ENCODE measurements around the gene SLC22A31. TPM values are rescaled to one million over a fixed set of nuclear protein-coding genes. Genes with fewer than 3 reads are reported as not detected.
A peak's percentile ranks its signal among the peaks of the same experiment; 100 is the strongest.

Gene SLC22A31
- total RNA-seq, 1 experiment from 2014 or later: 53.7 TPM

DNA sequence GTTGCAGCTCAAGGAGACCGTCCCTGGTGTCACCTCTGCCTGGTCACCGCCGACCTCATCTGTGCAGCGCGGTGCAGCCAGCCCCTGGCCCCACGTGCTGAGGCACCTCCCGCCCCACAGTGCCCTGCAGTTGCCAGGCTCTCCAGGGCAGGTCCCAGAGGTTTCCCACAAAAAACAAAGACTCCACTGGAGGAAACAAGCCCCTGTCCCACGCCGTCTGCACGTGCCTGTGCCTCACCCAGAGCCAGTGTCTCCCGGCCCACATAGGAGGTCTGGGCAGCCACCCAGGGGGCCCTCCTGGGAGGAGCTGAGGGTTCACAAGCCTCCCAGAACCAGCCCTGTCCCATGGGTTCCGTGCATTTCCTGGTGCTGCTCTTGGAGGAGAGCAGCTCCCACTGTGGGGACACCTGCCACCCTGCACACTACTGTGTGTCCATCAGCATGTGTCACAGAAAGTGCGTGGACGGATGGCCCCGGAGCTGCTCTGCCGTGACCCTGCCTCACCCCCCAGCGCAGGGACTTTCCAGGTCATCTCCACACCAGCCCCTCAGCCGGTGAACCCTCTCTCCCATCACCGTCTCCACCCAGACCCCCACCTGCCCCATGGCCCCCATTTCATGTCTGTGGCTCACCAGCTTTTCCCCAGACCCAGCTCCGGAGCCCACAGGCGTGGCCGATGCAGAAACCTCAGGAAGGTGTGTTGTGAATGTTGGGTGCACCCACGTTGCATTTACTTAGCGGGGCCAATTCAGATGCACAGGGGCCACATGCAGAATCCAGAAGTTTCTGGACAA, 45.8 kb downstream of the SLC22A31 start:
- intact Hi-C loops (cut with micrococcal nuclease): no loop called here
- POLR2A ChIA-PET: interaction anchor here (1.7 kb wide), 1 partner anchor 16 kb away, joined by 4 read pairs; no protein-coding TSS in a partner anchor
- no TSS peak for BruUV-seq (replicated peaks)

GRCh38 chr16:89153848-89154271, 46.5 kb downstream of the SLC22A31 start:
- no peaks in the 10 kb centered on the region for H4K20me1 ChIP-seq (ENCODE audit: insufficient read depth)
- DNase-seq (ENCODE audit: low read depth, low spot score) (no peak), ATAC-seq (peak; percentile 31)
- CTCF ChIA-PET: no interaction called here
- H3K9ac ChIP-seq (ENCODE audit: low read length): no peak overlapping the region
- H3K36me3 ChIP-seq (ENCODE audit: control insufficient read depth in 1 of 2, insufficient read depth in 2 of 2, low read length in 2 of 2): peaks cover 9 to 15% of the 10 kb centered on the region in 2 experiments; a peak in 2 of 4 replicates
- peaks cover 0 to 21% of the 10 kb centered on the region in 2 experiments; a peak in 1 of 4 replicates for H3K9me3 ChIP-seq (ENCODE audit: control insufficient read depth in 1 of 2, insufficient read depth in 1 of 2, low read depth in 1 of 2, low read length in 2 of 2)
- no peaks in the 10 kb centered on the region for H3K27me3 ChIP-seq (ENCODE audit: insufficient read depth, low read length)
- BruUV-seq (replicated peaks): no TSS peak
- intact Hi-C loops (cut with micrococcal nuclease): no loop called here
- peaks cover 0 to 15% of the 10 kb centered on the region in 2 experiments; a peak in 2 of 4 replicates for H3K4me1 ChIP-seq (ENCODE audit: control insufficient read depth in 1 of 2, insufficient read depth in 2 of 2, low read length in 2 of 2)
- no peak overlapping the region for H3K4me3 ChIP-seq (replicated peaks in 1 of 2; ENCODE audit: low read depth in 1 of 2, low read length in 2 of 2)
- no peak overlapping the region for H3K27ac ChIP-seq (ENCODE audit: low read depth, low read length)
- H3K9me2 ChIP-seq (ENCODE audit: insufficient read depth): no peaks in the 10 kb centered on the region
- RAD21 ChIA-PET (ENCODE audit: low non-redundant PET in 1 of 2, low total read pairs in 2 of 2, uncharacterized antibody in 2 of 2, unreplicated experiment in 2 of 2): no interaction called here
- TF ChIP-seq TCF7L2 (IDR thresholded peaks at IDR 0.05; ENCODE audit: borderline replicate concordance, extremely low read depth, insufficient read depth, insufficient read length) (no peak), EZH2phosphoT487 (IDR thresholded peaks at IDR 0.05; ENCODE audit: borderline replicate concordance) (no peak), YY1 (IDR thresholded peaks at IDR 0.05; ENCODE audit: extremely low read depth, insufficient replicate concordance, low read depth, low read length) (no peak), SP1 (IDR thresholded peaks at IDR 0.05; ENCODE audit: low read depth) (no peak), CBX3 (IDR thresholded peaks at IDR 0.05; ENCODE audit: low read depth) (no peak), SIN3A (IDR thresholded peaks at IDR 0.05; ENCODE audit: low read depth) (no peak), ELF1 (IDR thresholded peaks at IDR 0.05; ENCODE audit: borderline replicate concordance, low read depth) (no peak), RAD21 (IDR thresholded peaks at IDR 0.05; ENCODE audit: low read depth) (no peak), MAX (IDR thresholded peaks at IDR 0.05) (no peak), FOSL1 (IDR thresholded peaks at IDR 0.05; ENCODE audit: low read depth) (no peak), SRF (IDR thresholded peaks at IDR 0.05; ENCODE audit: low read depth) (no peak), POLR2AphosphoS5 (IDR thresholded peaks at IDR 0.05; ENCODE audit: low read depth, low read length) (no peak), EZH2 (IDR thresholded peaks at IDR 0.05) (no peak)
- no peak overlapping the region for H2AFZ ChIP-seq (ENCODE audit: low read depth, low read length, poor library complexity, severe bottlenecking)
- H3K4me2 ChIP-seq (ENCODE audit: low read length): no peak overlapping the region
- H3K79me2 ChIP-seq (ENCODE audit: insufficient read depth, low read length): no peaks in the 10 kb centered on the region
- POLR2A ChIA-PET: no interaction called here

More for the DNA sequence above, 45.8 kb downstream of the SLC22A31 start:
- no peak for DNase-seq (ENCODE audit: low read depth, low spot score)
- Histone ChIP-seq H3K9me3 (ENCODE audit: control insufficient read depth in 1 of 2, insufficient read depth in 1 of 2, low read depth in 1 of 2, low read length in 2 of 2) (peaks cover 0 to 15% of the 10 kb centered on the region in 2 experiments; a peak in 1 of 4 replicates), H3K27me3 (ENCODE audit: insufficient read depth, low read length) (no peaks in the 10 kb centered on the region), H3K4me3 (replicated peaks in 1 of 2; ENCODE audit: low read depth in 1 of 2, low read length in 2 of 2) (no peak overlapping the region), H2AFZ (ENCODE audit: low read depth, low read length, poor library complexity, severe bottlenecking) (no peak overlapping the region), H3K79me2 (ENCODE audit: insufficient read depth, low read length) (no peaks in the 10 kb centered on the region), H3K4me2 (ENCODE audit: low read length) (no peak overlapping the region), H3K9me2 (ENCODE audit: insufficient read depth) (no peaks in the 10 kb centered on the region), H3K4me1 (ENCODE audit: control insufficient read depth in 1 of 2, insufficient read depth in 2 of 2, low read length in 2 of 2) (peaks cover 0 to 15% of the 10 kb centered on the region in 2 experiments; a peak in 2 of 4 replicates), H3K36me3 (ENCODE audit: control insufficient read depth in 1 of 2, insufficient read depth in 2 of 2, low read length in 2 of 2) (peaks cover 7 to 9% of the 10 kb centered on the region in 2 experiments; a peak in 2 of 4 replicates), H3K27ac (ENCODE audit: low read depth, low read length) (no peak overlapping the region), H3K9ac (ENCODE audit: low read length) (no peak overlapping the region), H4K20me1 (ENCODE audit: insufficient read depth) (no peaks in the 10 kb centered on the region)
- ChIA-PET RAD21 (ENCODE audit: low non-redundant PET in 1 of 2, low total read pairs in 2 of 2, uncharacterized antibody in 2 of 2, unreplicated experiment in 2 of 2) (no interaction called here), CTCF (no interaction called here)
- peak; percentile 12; the same call in 1 of the 2 replicates for ATAC-seq
- TF ChIP-seq MAX (IDR thresholded peaks at IDR 0.05) (no peak), CEBPB (IDR thresholded peaks at IDR 0.05; ENCODE audit: low read depth) (no peak), POLR2AphosphoS5 (IDR thresholded peaks at IDR 0.05; ENCODE audit: low read depth, low read length) (0 out of 2 replicates have a peak, but pooled peaks have one; percentile 9)

Data from HCT116 (cell line).